Measurements from ENCODE around the gene FRY.

The FRY gene

DNA sequence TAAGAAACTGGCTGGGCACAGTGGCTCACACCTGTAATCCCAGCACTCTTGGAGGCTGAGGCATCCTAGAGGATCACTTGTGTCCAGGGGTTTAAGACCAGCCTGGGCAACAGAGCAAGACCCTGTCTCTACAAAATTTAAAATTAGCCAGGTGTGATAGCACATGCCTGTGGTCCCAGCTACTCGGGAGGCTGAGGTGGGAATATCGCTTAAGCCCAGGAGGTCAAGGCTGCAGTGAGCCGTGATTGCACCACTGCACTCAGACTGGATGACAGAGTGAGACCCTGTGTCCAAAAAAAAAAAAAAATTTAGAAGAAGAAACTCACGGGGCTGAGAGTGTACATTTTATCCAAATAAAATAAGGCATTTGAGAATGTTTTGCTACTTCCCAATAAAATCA, 224.7 kb downstream of the FRY start:
- TF ChIP-seq, protein P1, sequence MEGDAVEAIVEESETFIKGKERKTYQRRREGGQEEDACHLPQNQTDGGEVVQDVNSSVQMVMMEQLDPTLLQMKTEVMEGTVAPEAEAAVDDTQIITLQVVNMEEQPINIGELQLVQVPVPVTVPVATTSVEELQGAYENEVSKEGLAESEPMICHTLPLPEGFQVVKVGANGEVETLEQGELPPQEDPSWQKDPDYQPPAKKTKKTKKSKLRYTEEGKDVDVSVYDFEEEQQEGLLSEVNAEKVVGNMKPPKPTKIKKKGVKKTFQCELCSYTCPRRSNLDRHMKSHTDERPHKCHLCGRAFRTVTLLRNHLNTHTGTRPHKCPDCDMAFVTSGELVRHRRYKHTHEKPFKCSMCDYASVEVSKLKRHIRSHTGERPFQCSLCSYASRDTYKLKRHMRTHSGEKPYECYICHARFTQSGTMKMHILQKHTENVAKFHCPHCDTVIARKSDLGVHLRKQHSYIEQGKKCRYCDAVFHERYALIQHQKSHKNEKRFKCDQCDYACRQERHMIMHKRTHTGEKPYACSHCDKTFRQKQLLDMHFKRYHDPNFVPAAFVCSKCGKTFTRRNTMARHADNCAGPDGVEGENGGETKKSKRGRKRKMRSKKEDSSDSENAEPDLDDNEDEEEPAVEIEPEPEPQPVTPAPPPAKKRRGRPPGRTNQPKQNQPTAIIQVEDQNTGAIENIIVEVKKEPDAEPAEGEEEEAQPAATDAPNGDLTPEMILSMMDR (conservative IDR thresholded peaks at IDR 0.05; ENCODE audit: low read length) = no peak
- DNase-seq (ENCODE audit: low read depth) = no peak
- no peak overlapping the region for H3K4me3 ChIP-seq (ENCODE audit: low read length)

DNA sequence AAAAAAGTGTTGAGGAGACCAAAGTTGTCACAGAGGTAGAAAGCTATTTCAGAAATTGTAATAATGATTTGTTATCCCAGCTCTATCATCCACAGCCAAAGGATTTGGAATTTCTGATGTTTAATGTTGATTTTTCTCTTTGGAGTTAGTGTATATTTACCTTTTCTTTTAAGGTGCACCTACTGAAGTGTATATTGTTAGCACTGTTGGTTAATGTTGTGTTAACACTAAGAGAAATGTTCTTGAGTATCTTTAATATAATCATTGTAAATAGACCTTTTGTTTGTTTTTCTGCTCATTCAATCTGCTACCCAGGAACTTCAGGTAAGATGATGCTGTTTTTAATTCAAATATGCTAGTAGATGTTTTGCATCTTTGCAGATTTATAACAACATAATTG, 226.1 kb downstream of the FRY start:
- DNase-seq (ENCODE audit: low read depth) = no peak
- TF ChIP-seq, protein P1 (conservative IDR thresholded peaks at IDR 0.05; ENCODE audit: low read length) = no peak

DNA sequence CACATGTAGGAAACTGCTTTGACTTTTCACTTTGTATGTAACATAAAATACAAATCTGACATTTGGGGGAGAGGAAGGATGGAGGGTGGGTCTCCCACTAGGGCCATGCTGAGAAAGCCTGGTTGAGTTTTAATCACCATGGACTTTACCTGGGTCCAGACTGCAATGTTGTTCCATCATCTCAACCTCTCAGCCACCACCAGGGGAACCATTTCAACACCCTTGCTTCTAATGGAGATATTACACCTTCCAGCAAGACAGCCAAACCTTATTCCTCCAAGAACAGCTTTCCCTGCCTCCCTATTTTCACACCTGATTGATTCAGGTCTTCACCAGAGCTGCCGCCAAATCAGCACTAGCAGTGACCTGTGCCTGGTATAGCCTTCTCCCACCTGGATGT, 227.5 kb downstream of the FRY start:
- DNase-seq (ENCODE audit: low read depth) = no peak
- TF ChIP-seq, protein P1 (conservative IDR thresholded peaks at IDR 0.05; ENCODE audit: low read length) = no peak; the same call in 1 of the 2 replicates
- no peak overlapping the region for H3K4me3 ChIP-seq (ENCODE audit: low read length)

More for the DNA sequence above, 226.1 kb downstream of the FRY start:
- H3K4me3 ChIP-seq (ENCODE audit: low read length) = no peak overlapping the region

DNA sequence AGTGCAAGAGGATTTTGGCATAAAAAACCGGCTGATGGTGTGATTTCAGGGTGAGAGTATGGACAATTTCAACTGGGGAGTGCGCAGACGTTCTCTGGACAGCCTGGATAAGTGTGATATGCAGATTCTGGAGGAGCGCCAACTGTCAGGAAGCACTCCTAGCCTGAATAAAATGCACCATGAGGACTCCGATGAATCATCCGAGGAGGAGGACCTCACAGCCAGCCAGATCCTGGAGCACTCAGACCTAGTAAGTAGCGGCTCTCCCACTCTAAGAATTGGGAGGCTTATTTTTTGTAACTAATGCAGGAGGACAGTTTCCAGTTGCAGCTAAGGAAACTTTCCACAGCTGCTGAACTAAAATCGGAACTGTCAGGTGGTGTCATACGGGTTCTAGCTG, 230.0 kb downstream of the FRY start:
- DNase-seq (ENCODE audit: low read depth) = peak; percentile 48
- TF ChIP-seq, protein P1 (conservative IDR thresholded peaks at IDR 0.05; ENCODE audit: low read length) = no peak
- no peak overlapping the region for H3K4me3 ChIP-seq (ENCODE audit: low read length)

DNA sequence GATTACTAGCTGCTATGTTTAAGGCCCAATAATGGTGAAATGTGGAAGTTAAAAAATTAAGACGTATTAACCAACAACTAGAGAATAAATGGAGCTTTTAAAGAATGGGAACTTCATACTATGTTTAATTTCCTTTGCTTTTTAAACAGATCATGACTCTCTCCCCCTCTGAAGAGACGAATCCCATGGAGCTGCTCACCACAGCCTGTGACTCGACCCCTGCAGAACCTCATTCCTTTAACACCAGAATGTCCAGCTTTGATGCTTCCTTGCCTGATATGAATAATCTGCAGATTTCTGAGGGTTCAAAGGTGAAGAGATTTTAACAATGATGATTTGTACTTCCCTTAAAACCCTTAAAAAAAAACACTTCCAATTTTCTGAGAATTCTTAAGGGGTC, 230.6 kb downstream of the FRY start:
- TF ChIP-seq, protein P1 (conservative IDR thresholded peaks at IDR 0.05; ENCODE audit: low read length) = no peak
- no peak for DNase-seq (ENCODE audit: low read depth)
- no peak overlapping the region for H3K4me3 ChIP-seq (ENCODE audit: low read length)

DNA sequence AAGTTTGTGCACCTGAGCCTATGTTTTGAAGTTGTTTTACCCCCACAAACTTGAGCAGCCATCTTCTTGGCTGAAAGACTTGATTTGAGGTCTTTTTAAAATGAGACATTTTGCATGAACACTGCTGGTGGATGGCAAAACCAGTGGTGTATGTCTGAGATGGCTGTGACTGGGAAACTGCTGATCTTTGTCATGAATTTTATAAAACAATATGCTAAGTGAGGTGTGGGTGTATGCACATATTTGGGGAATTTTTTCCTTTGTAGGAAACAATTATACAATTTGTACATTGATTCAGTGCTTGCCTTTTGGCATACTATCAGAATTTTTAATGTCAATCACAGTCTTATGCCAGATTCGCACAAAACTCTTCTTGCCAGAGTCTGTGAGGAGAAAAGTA, 231.0 kb downstream of the FRY start:
- no peak overlapping the region for H3K4me3 ChIP-seq (ENCODE audit: low read length)
- no peak for DNase-seq (ENCODE audit: low read depth)
- TF ChIP-seq, protein P1 (conservative IDR thresholded peaks at IDR 0.05; ENCODE audit: low read length) = no peak

DNA sequence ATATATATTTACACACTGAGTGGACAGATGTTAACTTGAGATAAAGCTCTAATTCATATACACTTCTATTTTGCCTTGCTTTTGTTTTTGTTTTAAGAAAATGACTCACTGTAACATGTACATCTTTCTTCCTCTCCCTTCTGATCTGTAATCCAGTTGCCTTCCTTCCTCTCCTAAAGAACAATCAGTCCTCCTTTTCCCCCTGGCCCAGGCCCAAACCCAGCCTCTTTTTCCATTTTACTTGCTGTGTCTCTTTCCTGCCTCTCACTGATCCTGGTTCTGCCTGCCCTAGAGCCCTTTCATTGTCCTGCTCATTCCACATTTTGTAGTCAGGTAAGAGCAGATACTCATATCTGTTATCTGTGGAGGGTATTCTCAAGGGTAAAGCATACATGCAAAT, 232.8 kb downstream of the FRY start:
- TF ChIP-seq, protein P1 (conservative IDR thresholded peaks at IDR 0.05; ENCODE audit: low read length) = no peak
- no peak for DNase-seq (ENCODE audit: low read depth)
- H3K4me3 ChIP-seq (ENCODE audit: low read length) = no peak overlapping the region
